DMS114 treated with DMSO at 0.1 percent for 48 hours (cell line): ENCODE results near the gene MEA1.

Experiments used
- DNase-seq: peaks from one replicate; lab custom pipeline; 2025; ENCODE audit not compliant: unreplicated experiment; lab: John Stamatoyannopoulos, UW

MEA1 gene

GRCh38 chr6:43040542-43041257, 27.0 kb upstream of the MEA1 start:
- DNase-seq, result no peak

- no peak for DNase-seq
Observed at GRCh38 chr6:43038727-43039126, 25.0 kb upstream of the MEA1 start.

DNA sequence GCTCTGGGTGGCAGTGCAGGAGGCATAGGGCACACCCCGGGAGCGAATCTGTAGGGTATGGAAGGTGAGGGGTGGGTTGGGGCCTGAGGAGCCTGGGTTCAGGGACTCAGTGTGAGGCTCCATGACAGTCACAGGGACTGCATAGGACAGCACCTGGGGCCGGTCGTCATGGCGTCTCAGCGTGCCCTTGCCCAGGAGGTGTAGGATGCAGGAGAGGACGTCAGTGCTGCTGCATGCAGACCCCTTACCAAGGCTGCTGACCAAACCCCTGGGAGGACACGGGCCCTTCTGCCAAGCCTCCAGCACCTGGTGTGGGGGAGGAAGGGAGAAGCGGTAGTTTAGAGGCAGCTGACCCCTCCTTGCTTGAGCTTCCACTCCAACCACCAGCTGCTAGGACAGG, 24.0 kb upstream of the MEA1 start:
- DNase-seq, result no peak

- DNase-seq, result no peak
Observed at GRCh38 chr6:43037197-43037596, 23.5 kb upstream of the MEA1 start.

DNA sequence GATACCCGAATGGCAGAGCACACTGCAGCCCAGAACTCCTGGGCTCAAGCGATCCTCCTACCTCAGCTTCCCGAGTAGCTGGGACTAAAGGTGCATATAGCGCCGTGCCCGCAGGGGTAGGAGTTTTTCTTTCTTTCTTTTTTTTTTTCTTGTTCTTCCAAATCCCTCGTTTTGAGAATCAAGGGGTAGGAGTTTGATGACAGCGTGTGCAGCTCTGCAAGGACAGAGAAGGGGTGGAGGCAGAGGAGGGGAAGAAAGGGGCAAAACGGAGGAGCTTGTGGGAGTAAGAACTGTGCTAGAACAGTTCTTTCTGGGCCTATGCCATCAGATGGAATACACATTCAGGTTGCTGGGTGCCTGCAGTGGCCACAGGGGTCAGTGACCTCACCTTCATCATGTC, 23.0 kb upstream of the MEA1 start:
- no peak for DNase-seq

DNA sequence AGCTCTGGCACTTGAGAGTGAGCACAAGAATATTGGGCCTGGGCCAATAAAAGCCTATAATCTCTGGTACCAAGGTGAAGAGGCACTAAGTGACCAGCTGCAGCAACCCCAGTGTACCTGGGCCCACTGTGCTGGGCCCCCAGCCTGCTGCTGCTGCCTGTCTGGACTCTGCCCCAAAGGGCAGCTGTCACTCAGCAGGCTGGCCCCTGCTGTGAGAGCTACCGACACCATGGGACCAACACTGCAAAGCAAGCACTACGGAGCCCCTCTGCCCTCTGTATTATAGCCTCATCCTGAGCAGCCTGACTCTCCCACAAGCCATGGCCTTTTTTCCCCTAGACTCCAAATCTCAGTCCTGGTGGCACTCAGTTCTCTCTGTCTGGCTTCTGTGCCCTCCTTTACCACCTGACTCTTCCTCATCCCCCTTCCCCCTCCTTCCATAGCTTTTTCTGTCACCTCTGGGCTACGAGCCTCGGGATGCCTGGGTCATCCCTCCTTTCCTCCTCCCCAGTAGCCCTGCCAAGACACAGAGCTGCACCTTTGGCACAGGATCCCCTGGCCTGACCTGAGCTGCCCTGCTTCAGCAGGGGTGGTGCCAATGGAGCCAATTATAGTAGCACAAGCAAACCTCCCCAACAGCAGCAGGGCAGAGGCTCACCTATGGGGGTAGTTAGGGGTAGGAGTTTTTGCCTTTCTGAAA, 21.9 kb upstream of the MEA1 start:
- DNase-seq, result no peak

DNA sequence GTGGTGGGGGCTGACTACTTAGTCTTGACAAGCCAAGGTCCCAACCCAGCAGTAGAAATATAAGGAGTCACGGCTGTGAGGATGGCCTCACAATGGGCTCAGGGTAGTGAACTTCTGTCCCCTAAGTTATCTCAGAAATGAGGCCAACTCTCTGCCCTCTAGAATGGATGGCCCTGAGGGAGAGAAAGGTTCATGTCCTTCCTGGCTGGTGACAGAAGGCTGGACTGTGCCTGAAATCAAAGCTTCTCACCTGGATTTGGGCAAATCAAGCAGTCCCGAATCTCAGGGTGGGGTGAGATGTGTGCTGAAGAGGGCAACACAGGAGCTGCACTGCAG, 20.4 kb upstream of the MEA1 start:
- DNase-seq, result no peak

GRCh38 chr6:43033496-43034189, 19.9 kb upstream of the MEA1 start:
- DNase-seq, result no peak

GRCh38 chr6:43032326-43032725, 18.6 kb upstream of the MEA1 start:
- no peak for DNase-seq

DNA sequence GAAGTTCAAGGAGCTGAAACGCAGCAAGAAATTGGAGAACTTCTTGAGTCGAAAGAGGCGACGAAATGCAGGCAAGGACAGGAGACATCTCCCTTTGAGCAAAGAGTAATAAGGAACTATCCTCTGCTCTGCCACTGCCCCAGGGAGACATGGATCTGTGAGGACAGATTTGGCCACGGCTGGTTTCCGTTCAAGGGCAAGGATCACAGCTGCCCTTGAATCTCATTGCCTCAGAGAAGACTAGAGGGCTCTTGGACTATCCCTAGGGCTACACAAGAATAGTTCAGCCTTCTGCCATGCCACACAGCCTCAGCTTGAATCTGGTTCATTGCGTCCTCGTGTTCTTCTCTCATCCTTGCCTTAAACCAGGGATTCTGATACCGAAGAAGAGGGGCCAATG, 15.4 kb upstream of the MEA1 start:
- DNase-seq, result no peak

- no peak for DNase-seq
Observed at GRCh38 chr6:43026365-43026764, 12.6 kb upstream of the MEA1 start.

GRCh38 chr6:43024436-43024835, 10.7 kb upstream of the MEA1 start:
- no peak for DNase-seq

DNA sequence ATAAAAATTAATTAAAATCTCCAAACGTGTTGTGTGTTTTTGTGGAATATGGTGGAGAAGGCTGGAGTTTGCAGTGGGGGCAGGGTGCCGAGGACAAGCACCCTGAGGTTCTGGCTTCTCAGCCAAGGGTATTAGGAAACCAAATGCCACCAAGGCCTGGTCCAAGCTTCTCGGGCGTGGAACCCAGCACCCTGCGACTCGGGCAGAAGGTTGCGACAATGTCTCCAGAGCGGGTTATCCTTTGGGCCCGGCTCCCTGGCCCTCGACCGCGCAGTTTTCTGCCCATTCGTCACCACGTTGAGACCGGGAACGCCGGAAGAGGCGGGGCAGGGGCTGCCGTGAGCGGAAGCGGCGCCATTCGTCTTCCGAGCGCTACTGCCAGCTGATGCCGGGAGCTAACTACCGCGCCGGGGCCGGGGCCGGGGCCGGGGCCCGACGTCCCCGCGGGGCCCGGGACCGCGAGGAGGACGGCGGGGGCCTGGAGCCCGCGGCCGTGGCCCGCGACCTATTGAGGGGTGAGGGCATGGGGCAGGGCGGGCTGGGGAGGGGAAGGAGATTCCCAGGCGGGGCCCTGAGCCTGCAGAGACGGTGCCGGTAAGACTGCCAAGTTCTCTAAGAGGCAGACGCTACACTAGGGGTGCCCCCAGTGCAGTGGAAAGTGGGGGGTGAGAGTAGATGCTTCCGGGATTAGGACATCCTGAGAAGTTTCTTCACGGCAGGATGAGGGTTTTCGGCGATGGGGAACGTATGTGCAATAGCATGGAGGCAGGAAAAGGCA, 7.7 kb upstream of the MEA1 start, which contains the start of gene RRP36:
Gene RRP36, plus strand, starts transcription at position 354 of the 778 bp plus-strand sequence. Its CDS starts 32 bp downstream, at position 386.
- peak; percentile 75 for DNase-seq

GRCh38 chr6:43020847-43021246, 7.1 kb upstream of the MEA1 start:
- DNase-seq, result peak; percentile 49

- DNase-seq, result no peak
Observed at GRCh38 chr6:43020052-43020705, 6.4 kb upstream of the MEA1 start.

- no peak for DNase-seq
Observed at GRCh38 chr6:43019152-43019551, 5.4 kb upstream of the MEA1 start.

- no peak for DNase-seq
Observed at GRCh38 chr6:43016943-43017334, 3.2 kb upstream of the MEA1 start.

DNA sequence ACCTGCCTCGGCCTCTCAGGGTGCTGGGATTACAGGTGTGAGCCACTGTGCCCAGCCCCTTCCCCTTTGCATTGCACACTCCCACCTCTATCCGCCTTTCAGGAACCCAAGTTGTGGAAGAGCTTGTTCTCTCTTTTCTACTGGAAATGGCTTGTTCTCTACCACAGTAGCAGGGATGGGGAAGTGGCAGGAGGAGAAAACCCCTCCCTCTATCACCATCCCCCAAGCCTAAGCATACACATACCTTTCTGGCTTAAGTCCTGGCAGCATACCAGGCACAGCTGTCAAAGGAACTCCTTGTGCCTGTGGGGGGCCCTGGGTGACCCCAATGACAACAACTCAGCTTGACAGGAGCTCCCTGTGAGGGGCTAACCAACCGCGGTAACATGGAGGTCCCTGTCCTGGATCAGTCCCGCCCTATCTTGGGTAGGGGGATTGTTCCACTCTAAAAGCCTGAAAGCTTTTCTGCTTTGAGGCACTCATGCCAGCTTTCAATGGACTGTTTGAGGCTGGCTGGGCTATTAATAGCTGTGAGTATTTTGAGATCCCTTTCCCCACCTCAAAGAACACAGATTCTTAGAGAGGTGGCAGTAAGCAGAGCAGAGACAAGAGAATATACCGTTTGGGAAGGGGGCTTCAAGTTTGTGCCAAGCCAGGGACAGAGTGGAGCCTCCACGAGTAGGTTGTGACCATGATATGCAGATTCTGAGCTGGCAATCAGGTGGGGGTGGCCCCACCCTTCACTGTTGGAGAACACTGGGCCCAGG, 2.6 kb upstream of the MEA1 start:
- DNase-seq, result no peak

- no peak for DNase-seq
Observed at GRCh38 chr6:43014434-43014909, 726 bp upstream of the MEA1 start.
